GM19043 (cell line): Measurements from ENCODE around the gene PPME1.

Experiments
- ATAC-seq: cut with Tn5 transposase; IDR thresholded peaks from one replicate; pipeline ENCODE4 v1.9.1; 2021; ENCODE audit warnings: low read depth; ENCODE audit not compliant: unreplicated experiment

Gene PPME1

DNA sequence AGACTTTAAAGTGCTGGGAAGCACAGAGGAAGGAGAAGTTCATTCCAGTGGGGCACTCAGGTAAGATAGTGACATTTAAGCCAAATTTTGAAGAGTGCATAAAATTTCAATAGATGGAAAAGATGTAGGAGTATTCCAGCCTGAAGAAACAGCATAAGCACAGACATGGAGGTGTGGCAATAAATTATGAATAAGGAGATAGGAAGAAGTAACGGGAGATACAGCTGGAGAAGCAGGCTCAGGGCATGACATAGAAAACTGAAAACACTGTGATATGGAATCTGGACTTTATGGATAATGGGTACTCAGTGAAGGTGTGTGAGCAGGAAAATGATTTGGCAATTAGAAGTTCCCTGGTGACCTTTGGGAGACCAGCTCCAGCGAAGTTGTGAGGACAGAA lies 107.0 kb downstream of the PPME1 start:
- no peak for ATAC-seq

- no peak for ATAC-seq
Measured at GRCh38 chr11:74278721-74279161, 107.7 kb downstream of the PPME1 start.

DNA sequence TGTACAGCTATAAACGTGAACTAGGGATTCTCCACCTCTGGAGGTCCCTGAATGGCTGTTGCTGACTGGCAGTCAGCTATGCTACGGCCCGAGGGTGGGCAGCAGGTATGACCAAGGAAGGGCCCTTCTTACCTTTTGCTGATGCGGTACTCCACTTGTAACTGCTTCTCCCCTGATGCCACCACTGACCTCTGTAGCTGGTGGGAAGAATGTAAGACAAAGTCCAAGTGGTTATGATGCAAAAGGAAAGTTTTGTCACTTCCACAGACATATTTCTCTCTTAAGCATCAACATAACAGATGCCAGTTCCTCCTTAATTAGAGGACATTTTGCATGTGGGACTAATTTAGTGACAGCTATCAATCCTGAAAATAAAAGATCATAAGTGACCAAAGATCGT lies 108.2 kb downstream of the PPME1 start:
- ATAC-seq: no peak

DNA sequence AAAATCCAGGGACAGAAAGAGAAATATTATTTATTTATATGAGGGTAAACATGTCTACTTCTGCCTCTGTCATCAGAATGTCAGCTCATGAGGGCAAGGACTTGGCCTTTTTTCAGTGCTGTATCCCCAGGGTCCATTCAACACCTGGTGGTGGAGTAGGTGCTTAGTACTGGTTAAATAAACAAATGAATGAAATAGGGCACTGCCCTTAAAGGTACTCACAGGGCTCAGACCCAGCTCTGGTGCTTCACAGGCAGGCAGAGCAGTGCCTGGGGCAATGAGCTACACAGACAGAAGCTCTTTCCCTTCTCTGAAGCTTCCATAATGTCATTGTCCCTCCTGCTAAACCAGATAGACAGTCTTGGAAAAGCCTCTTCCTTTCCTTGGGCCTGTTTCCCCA lies 109.4 kb downstream of the PPME1 start:
- ATAC-seq: no peak

DNA sequence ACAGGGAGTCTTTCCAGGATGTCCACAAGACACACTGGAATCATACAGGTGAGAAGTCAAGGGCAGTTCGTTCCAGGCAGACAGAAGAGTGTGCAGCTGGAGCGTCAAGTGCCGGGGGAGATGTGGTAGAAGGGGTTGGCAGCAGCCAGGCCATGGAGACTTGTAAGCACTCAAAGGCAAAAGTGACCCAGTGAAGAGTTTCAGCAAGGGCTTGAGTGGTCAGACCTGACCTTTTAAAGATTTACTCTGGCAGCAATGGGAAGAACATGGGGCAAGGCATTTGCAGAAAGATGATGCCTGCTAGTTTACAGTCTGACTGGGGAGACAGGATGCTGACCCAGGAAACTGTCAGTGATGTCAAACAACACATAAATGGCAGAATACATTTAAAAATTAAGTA lies 111.3 kb downstream of the PPME1 start:
- ATAC-seq: no peak

DNA sequence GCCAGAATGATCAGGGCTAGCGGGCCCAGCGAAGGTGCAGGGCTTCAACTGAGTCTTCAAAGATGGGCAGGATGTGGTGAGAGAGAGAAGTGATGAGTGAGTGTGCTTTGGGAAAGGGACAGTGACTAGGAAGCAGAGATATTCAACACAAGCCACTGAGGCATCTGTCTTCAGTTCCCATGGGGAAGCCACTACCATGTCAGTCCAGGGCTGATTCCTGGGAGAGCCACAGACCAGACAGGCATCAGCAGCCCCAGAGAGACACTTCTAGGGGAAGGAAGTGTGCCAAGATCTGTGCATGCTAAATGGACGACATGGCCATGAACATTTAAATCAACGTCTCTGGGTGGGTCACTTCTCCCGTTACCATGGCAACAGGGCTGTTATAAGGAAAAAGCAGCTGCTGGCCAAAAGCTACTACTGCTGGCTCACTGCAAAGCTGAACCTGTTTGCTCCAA lies 111.9 kb downstream of the PPME1 start:
- ATAC-seq: no peak

DNA sequence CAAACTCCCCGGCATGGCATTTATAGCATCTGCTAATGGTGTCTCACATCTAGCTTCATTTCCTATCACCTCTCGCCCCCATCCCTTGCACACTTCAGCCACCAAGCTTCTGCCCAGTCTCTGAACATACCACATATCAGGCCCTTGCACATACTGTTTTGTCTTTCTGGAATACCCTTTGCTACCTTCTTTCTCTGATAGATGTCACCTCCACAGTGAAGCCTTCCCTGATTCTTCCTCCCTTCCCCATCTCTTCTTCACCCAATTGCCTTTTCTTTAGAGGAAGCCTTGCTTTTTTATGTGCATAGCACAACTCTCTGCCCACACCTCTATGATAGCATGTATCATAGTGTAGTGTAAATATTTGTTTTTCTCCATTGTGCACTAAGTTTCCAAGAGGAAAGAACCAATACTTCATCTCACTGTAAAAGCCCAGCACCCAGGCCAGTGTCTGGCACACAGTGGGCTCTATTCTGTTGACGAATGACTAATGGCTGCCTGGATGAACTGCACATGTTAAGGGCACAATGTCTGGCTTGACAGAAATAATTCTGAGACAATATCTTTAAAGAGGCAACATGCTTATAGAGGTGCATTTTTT lies 112.6 kb downstream of the PPME1 start:
- ATAC-seq: no peak

- no peak for ATAC-seq
Measured at GRCh38 chr11:74284466-74284865, 113.4 kb downstream of the PPME1 start.

DNA sequence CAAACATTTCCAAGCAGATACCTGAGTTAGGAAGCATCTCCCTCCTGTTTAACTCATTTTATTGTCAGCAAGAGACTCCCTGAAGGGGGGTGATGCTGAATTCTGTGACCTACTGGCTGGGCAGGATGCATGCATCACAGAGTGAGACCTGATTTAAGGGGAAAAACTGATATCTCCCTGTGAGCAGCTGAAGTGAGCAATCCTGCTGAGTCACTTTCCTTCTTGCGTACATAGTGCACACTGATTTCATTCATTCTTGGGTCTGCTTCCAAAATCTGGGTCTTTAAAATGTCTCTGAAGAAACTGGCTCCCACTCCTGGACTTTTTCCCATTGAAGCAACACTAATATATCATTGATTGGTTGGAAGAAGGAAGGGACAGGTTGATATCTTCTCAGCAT lies 117.1 kb downstream of the PPME1 start:
- ATAC-seq: no peak

- no peak for ATAC-seq
Measured at GRCh38 chr11:74288911-74289310, 117.8 kb downstream of the PPME1 start.

DNA sequence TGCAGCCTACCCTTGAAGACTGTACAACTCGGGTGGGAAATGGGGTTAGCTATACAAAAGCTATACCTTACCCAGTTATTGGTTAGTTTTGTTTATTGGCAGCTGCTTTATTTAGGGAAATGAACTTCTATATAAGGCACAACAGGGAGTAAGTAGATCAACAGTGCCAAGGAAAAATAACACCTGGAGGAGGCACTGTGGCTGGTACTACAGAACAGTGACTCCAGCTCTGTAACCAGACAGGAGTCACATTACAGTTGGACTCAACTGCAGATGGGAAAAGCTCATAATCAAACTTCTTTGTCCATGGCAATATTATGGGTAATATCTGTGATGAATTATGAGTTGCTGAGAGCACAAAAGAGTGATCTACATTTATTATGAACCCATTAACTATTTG lies 126.4 kb downstream of the PPME1 start:
- ATAC-seq: no peak

DNA sequence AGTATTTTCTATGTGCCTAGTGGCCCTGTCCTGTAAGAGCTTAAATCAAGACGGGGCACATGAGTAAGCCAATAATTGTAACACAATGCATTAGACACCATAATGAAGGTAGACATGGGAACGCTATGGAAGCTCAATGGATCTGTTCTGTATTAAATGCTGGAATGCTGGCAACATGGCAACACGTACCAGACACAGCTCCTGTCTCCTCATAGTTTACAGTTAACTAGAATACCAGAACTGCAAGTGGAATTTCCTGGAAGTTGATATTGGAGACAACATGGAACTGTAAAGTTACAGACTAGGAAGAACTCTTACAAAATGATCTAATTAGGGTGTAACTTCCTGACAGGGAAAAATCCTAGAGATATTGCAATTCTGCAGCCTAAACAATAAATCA lies 127.9 kb downstream of the PPME1 start:
- ATAC-seq: no peak
